ENCODE results near the gene BMS1. TPM values are rescaled to one million over a fixed set of nuclear protein-coding genes. Genes with fewer than 3 reads are reported as not detected.
A peak's percentile ranks its signal among the peaks of the same experiment; 100 is the strongest.

BMS1 gene
- total RNA-seq, 1 donor from 2014 or later: 21.8 TPM

DNA sequence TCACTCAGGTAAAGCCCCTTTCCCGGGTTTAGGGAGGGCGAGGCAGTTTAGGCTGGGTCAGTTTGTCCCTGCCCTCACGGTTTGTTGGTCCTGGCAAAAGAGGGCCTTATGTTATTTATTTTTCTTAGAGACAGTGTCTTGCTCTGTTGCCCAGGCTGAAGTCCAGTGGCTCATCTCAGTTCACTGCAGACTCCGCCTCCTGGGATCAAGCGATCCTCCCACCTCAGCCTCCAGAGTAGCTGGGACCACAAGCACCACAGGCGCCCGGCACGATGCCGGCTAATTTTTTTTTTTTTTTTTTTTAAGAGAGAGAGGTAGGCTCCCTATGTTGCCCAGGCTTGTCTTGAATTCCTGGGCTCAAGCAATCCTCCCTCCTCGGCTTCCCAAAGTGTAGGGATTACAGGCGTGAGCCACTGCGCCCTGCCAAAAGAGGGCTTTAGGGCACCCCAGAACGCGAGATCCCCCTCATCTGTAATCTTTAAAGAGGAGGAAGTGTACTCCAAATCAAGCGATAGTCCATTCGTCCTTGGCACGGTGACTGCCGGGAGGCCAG, 626 bp upstream of the BMS1 start:
- peaks cover 8% of the 10 kb centered on the region for H3K36me3 Mint-ChIP-seq
- TF ChIP-seq, protein P1, sequence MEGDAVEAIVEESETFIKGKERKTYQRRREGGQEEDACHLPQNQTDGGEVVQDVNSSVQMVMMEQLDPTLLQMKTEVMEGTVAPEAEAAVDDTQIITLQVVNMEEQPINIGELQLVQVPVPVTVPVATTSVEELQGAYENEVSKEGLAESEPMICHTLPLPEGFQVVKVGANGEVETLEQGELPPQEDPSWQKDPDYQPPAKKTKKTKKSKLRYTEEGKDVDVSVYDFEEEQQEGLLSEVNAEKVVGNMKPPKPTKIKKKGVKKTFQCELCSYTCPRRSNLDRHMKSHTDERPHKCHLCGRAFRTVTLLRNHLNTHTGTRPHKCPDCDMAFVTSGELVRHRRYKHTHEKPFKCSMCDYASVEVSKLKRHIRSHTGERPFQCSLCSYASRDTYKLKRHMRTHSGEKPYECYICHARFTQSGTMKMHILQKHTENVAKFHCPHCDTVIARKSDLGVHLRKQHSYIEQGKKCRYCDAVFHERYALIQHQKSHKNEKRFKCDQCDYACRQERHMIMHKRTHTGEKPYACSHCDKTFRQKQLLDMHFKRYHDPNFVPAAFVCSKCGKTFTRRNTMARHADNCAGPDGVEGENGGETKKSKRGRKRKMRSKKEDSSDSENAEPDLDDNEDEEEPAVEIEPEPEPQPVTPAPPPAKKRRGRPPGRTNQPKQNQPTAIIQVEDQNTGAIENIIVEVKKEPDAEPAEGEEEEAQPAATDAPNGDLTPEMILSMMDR (IDR thresholded peaks at IDR 0.05; ENCODE audit: unreplicated experiment): no peak
- H3K9me3 Mint-ChIP-seq: no peaks in the 10 kb centered on the region
- peaks cover 6% of the 10 kb centered on the region for H3K4me1 Mint-ChIP-seq
- H3K27me3 Mint-ChIP-seq (ENCODE audit: low read depth): peaks cover 32% of the 10 kb centered on the region
- DNase-seq (ENCODE audit: low spot score in 2 of 2, unreplicated experiment in 2 of 2): no peak
- H3K4me3 Mint-ChIP-seq: peak overlapping the region; percentile 98
- peak overlapping the region; percentile 97 for H3K27ac Mint-ChIP-seq

DNA sequence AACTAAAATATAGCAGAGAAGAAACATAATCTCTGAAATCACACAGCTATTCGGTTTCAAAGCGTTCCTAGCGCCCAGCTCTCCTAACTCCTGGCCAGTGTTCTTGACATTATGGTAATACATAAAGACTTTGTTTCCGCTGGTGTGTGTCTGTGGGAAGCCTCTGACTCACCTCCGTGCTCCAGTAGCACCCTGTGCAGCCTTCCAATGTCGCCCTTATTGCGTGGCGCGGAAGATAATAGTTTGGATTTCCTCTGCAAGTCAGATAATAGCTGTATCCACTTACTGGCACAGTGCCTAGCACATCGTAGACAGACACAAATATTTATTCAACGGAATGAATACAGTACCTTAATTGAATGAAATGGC, 570 bp downstream of the BMS1 start:
- peaks cover 6% of the 10 kb centered on the region for H3K4me1 Mint-ChIP-seq
- DNase-seq (ENCODE audit: low spot score in 2 of 2, unreplicated experiment in 2 of 2): no peak
- peak overlapping the region; percentile 98 for H3K4me3 Mint-ChIP-seq
- peak overlapping the region; percentile 97 for H3K27ac Mint-ChIP-seq
- no peaks in the 10 kb centered on the region for H3K9me3 Mint-ChIP-seq
- H3K36me3 Mint-ChIP-seq: peaks cover 8% of the 10 kb centered on the region
- TF ChIP-seq, protein P1 (IDR thresholded peaks at IDR 0.05; ENCODE audit: unreplicated experiment): no peak
- H3K27me3 Mint-ChIP-seq (ENCODE audit: low read depth): peaks cover 23% of the 10 kb centered on the region

DNA sequence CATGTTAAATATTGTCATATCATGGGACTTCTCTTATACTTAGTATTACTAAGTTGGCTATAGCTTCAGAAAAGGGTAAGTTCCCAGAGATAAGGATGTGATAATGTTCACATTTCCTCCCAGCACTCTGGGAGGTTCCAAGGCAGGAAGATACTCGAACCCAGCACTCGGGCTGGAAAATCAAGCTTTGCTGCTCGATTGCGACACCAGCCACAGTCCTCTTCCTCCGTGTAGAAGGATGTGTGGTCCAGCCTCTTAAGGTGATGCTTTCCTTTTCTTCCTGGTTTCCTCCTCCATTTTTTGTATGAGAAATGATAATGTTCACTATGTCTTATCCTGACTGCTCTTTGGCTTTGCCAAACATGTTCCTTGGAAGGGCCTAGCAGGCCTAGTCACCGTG, 3.2 kb downstream of the BMS1 start:
- TF ChIP-seq, protein P1 (IDR thresholded peaks at IDR 0.05; ENCODE audit: unreplicated experiment): no peak
- Mint-ChIP-seq H3K4me3 (no peak overlapping the region), H3K27me3 (ENCODE audit: low read depth) (peaks cover 3% of the 10 kb centered on the region), H3K36me3 (peaks cover 13% of the 10 kb centered on the region), H3K4me1 (peaks cover 6% of the 10 kb centered on the region), H3K27ac (no peak overlapping the region), H3K9me3 (no peaks in the 10 kb centered on the region)
- DNase-seq (ENCODE audit: low spot score in 2 of 2, unreplicated experiment in 2 of 2): no peak

GRCh38 chr10:42790835-42791234, 8.2 kb downstream of the BMS1 start:
- TF ChIP-seq, protein P1 (IDR thresholded peaks at IDR 0.05; ENCODE audit: unreplicated experiment): no peak
- Mint-ChIP-seq H3K27me3 (ENCODE audit: low read depth) (no peaks in the 10 kb centered on the region), H3K9me3 (no peaks in the 10 kb centered on the region), H3K4me3 (no peak overlapping the region), H3K36me3 (peaks cover 48% of the 10 kb centered on the region), H3K27ac (no peak overlapping the region), H3K4me1 (no peaks in the 10 kb centered on the region)
- DNase-seq (ENCODE audit: low spot score in 2 of 2, unreplicated experiment in 2 of 2): no peak

- no peaks in the 10 kb centered on the region for H3K27me3 Mint-ChIP-seq (ENCODE audit: low read depth)
- DNase-seq (ENCODE audit: low spot score in 2 of 2, unreplicated experiment in 2 of 2): no peak
- no peaks in the 10 kb centered on the region for H3K4me1 Mint-ChIP-seq
- no peak overlapping the region for H3K4me3 Mint-ChIP-seq
- no peak overlapping the region for H3K27ac Mint-ChIP-seq
- H3K9me3 Mint-ChIP-seq: no peaks in the 10 kb centered on the region
- H3K36me3 Mint-ChIP-seq: peaks cover 67% of the 10 kb centered on the region
- TF ChIP-seq, protein P1 (IDR thresholded peaks at IDR 0.05; ENCODE audit: unreplicated experiment): no peak
Observed at GRCh38 chr10:42795701-42796100, 13.1 kb downstream of the BMS1 start.

DNA sequence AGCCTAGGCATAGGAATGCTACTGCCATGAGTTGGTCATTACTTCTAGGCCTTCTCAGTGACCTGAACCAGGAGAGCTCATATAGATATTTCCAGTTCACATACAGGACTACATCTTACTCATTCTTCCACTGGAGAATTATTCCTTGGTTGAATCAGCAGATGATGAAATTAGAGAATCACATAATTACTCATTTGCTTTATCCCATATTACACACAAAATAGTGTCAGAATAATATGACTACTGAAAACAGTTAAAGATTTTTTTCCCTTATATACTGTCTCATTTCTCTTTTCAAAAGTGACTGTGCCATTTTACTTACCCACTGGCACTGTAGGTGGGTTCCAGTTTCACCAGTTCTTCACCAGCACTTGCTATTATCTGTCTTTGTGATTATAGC, 18.5 kb downstream of the BMS1 start:
- peaks cover 55% of the 10 kb centered on the region for H3K36me3 Mint-ChIP-seq
- H3K27ac Mint-ChIP-seq: no peak overlapping the region
- H3K9me3 Mint-ChIP-seq: no peaks in the 10 kb centered on the region
- H3K4me3 Mint-ChIP-seq: no peak overlapping the region
- no peaks in the 10 kb centered on the region for H3K4me1 Mint-ChIP-seq
- H3K27me3 Mint-ChIP-seq (ENCODE audit: low read depth): no peaks in the 10 kb centered on the region
- no peak for DNase-seq (ENCODE audit: low spot score in 2 of 2, unreplicated experiment in 2 of 2)
- TF ChIP-seq, protein P1 (IDR thresholded peaks at IDR 0.05; ENCODE audit: unreplicated experiment): no peak

Data from mesothelial cell of epicardium (in vitro differentiated cells).